GM10266 (cell line): ENCODE data around the gene PLCB4.

Source experiments
- DNase-seq: peaks from one replicate; pipeline ENCODE4 v3.0.0; 2012; ENCODE audit errors: extremely low spot score
- CTCF ChIP-seq: IDR thresholded peaks from 2 replicates; pipeline ENCODE4 v1.5.1; 2012; ENCODE audit warnings: mild to moderate bottlenecking, low read depth; ENCODE audit not compliant: control insufficient read depth, insufficient read depth; ENCODE audit errors: missing control alignments

PLCB4 gene

GRCh38 chr20:9476637-9477036, 407.8 kb downstream of the PLCB4 start:
- no peak for TF ChIP-seq CTCF
- DNase-seq, result no peak

DNA sequence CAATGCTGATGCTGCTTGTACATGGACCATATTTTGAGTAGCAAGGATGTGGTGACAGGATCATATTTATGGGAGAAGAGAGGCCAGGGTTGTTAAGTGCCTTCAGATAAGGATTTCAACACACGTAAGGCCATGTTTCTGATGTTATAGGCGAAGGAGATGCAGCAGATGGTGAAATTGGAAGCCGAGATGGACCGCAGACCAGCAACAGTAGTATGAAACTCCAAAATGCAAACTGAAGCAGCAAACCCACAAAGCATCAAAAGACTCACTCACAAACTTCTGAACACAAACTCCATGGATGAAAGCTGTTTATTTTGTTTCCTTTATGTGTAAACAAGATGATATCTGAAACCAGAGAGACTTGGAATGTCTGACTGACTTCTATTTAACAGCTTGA, 409.9 kb downstream of the PLCB4 start:
- no peak for DNase-seq
- TF ChIP-seq CTCF, result no peak

- TF ChIP-seq CTCF, result no peak
- DNase-seq, result no peak
Observed at GRCh38 chr20:9480066-9480465, 411.2 kb downstream of the PLCB4 start.

GRCh38 chr20:9482180-9482579, 413.3 kb downstream of the PLCB4 start:
- no peak for TF ChIP-seq CTCF
- DNase-seq, result no peak

GRCh38 chr20:9483131-9483530, 414.2 kb downstream of the PLCB4 start:
- DNase-seq, result no peak

GRCh38 chr20:9485614-9486340, 416.9 kb downstream of the PLCB4 start:
- no peak for TF ChIP-seq CTCF
- DNase-seq, result no peak

More at GRCh38 chr20:9483131-9483530, 414.2 kb downstream of the PLCB4 start:
- TF ChIP-seq CTCF, result no peak

- no peak for TF ChIP-seq CTCF
- DNase-seq, result no peak
Observed at GRCh38 chr20:9487231-9487630, 418.3 kb downstream of the PLCB4 start.
